OCI-LY7 (cell line): Measurements from ENCODE around the gene ZMYM1.

Experiments
- CTCF ChIP-seq: fragments of 200-600 bp; sonication (generic); conservative IDR thresholded peaks from 2 replicates; pipeline ENCODE4 v1.5.1; 2014; ENCODE audit warnings: mild to moderate bottlenecking, antibody characterized with exemption, low read length, moderate library complexity, mixed read lengths
- EZH2phosphoT487 ChIP-seq: fragments of 200-600 bp; sonication (generic); IDR thresholded peaks from 2 replicates; pipeline ENCODE4 v1.6.1; 2018; ENCODE audit warnings: low read depth, borderline replicate concordance, mild to moderate bottlenecking, mixed run types, antibody characterized with exemption, low read length, moderate library complexity, mixed read lengths

- TF ChIP-seq CTCF (no peak), EZH2phosphoT487 (no peak)
These were observed 6.2 kb downstream of the ZMYM1 start for GRCh38 chr1:35085421-35085820.
